Right renal cortex interstitium (tissue), 3 donors: ENCODE data around the gene MARF1. TPM values are rescaled to one million over a fixed set of nuclear protein-coding genes. Genes with fewer than 3 reads are reported as not detected.
"Not testable (repeated sequence)": the region's sequence is repeated elsewhere in the genome, so short reads cannot be mapped to it uniquely, and the experiment has no call there.

Source experiments
- DNase-seq, 3 donors: peaks; one replicate each; pipeline ENCODE4 v3.0.0-alpha.2; 2013; ENCODE audit warnings: low read depth in 3 of 3, low spot score in 2 of 3
- polyA plus RNA-seq, 3 donors: library from polyadenylated mRNA; unstranded; fragments of 120-200 nt; gene quantifications; one replicate each; pipeline ENCODE4 v1.2.1, GENCODE V29; 2013; ENCODE audit not compliant: insufficient read length in 3 of 3

Gene MARF1
- polyA plus RNA-seq, 3 donors: 49.4 to 53.4 (median 50.5) TPM

- no peak for DNase-seq
Observed at GRCh38 chr16:15576960-15577958, 65.7 kb downstream of the MARF1 start.

- no peak for DNase-seq
Observed at GRCh38 chr16:15575293-15576049, 67.5 kb downstream of the MARF1 start.

GRCh38 chr16:15574614-15574948 is 68.4 kb downstream of the MARF1 start:
- DNase-seq: no peak

GRCh38 chr16:15573896-15574613 is 68.9 kb downstream of the MARF1 start:
- DNase-seq: not testable (repeated sequence)

GRCh38 chr16:15573274-15573895 is 69.6 kb downstream of the MARF1 start:
- DNase-seq: no peak

GRCh38 chr16:15572329-15573001 is 70.5 kb downstream of the MARF1 start:
- DNase-seq: no peak

GRCh38 chr16:15571557-15571956 is 71.4 kb downstream of the MARF1 start:
- DNase-seq: no peak

- DNase-seq: not testable (repeated sequence)
Observed at GRCh38 chr16:15570666-15571065, 72.3 kb downstream of the MARF1 start.

GRCh38 chr16:15567823-15568222 is 75.1 kb downstream of the MARF1 start:
- no peak for DNase-seq

- no peak for DNase-seq
Observed at GRCh38 chr16:15566095-15566494, 76.9 kb downstream of the MARF1 start.

- no peak for DNase-seq
Observed at GRCh38 chr16:15564604-15565339, 78.2 kb downstream of the MARF1 start.

- no peak for DNase-seq
Observed at GRCh38 chr16:15559176-15559575, 83.8 kb downstream of the MARF1 start.

GRCh38 chr16:15557258-15557657 is 85.7 kb downstream of the MARF1 start:
- DNase-seq: no peak

GRCh38 chr16:15556130-15556529 is 86.8 kb downstream of the MARF1 start:
- no peak for DNase-seq

- DNase-seq: no peak
Observed at GRCh38 chr16:15553313-15554088, 89.5 kb downstream of the MARF1 start.

GRCh38 chr16:15552507-15552906 is 90.4 kb downstream of the MARF1 start:
- DNase-seq: no peak

GRCh38 chr16:15548482-15548891 is 94.5 kb downstream of the MARF1 start:
- DNase-seq: no peak

- DNase-seq: no peak
Observed at GRCh38 chr16:15547768-15548096, 95.2 kb downstream of the MARF1 start.
